GM21529 (cell line): ENCODE data around the gene ATP1A1.

ENCODE experiments used
- ATAC-seq: cut with Tn5 transposase; IDR thresholded peaks from one replicate; pipeline ENCODE4 v1.9.1; 2021; ENCODE audit not compliant: unreplicated experiment

Gene ATP1A1

DNA sequence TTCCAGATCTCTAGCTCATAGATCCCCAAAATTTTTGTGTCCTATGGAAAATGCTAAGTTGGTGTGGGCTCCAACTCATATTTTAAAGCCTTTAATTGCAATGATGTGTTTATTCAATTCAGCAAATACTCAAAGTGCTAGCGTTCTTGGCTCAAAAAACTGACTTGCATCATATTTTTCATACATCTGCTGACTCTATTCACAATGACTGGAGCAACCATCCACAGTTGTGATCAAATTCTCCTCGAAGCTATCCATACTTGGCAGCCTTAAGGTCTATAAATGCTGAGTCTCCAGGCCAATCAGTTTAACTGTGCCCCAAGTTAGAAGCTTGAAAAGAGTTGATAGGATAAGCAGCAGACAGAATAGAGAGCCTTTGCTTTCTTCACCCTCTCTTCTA lies 2.9 kb upstream of the ATP1A1 start:
- no peak for ATAC-seq

GRCh38 chr1:116371752-116372151 lies 1.3 kb upstream of the ATP1A1 start:
- no peak for ATAC-seq

GRCh38 chr1:116372191-116372590 lies 853 bp upstream of the ATP1A1 start:
- ATAC-seq = no peak

GRCh38 chr1:116373431-116374352 lies 648 bp downstream of the ATP1A1 start:
- no peak for ATAC-seq

DNA sequence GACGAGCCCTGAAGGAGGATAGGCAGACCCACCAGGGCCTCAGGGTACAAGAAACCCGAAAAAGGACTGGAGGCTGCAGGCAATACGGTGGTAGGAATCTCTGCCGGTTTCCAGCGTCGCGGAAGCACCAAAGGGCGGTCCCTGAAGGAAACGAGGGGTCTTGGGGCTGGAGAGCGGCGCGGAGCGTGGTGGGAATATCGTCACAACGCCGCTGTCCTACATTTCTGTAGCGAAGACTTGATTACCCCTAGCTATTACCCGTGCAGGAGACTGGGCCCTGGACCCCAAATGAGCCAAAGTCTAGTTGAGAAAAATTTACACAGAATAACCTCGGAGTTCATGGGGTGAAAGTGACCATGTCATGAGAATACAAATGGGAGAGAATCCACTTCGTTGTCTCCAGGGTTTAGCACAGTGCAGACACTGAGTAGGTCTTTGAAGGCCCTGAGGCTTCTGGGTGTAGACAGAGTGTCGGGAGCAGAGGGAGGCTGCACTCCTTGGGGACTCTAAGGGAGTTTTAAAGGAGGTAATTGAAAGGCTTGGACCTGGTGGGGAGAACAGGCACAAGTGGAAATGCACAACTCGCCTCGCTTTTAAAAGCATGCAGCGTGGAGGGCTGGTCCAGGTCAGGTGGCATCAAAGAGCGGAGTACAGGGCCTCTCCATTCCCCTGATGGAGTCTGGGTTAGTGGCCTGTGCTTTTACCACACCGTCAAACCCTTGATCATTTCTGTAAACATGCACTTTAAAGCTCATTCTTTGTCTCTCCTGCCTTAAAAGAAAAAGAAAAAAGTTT lies 1.5 kb downstream of the ATP1A1 start:
- ATAC-seq = no peak

- no peak for ATAC-seq
Observed at GRCh38 chr1:116375148-116375886, 2.3 kb downstream of the ATP1A1 start.

- no peak for ATAC-seq
Observed at GRCh38 chr1:116375887-116376728, 3.1 kb downstream of the ATP1A1 start.

GRCh38 chr1:116376729-116377086 lies 3.7 kb downstream of the ATP1A1 start:
- ATAC-seq = no peak

DNA sequence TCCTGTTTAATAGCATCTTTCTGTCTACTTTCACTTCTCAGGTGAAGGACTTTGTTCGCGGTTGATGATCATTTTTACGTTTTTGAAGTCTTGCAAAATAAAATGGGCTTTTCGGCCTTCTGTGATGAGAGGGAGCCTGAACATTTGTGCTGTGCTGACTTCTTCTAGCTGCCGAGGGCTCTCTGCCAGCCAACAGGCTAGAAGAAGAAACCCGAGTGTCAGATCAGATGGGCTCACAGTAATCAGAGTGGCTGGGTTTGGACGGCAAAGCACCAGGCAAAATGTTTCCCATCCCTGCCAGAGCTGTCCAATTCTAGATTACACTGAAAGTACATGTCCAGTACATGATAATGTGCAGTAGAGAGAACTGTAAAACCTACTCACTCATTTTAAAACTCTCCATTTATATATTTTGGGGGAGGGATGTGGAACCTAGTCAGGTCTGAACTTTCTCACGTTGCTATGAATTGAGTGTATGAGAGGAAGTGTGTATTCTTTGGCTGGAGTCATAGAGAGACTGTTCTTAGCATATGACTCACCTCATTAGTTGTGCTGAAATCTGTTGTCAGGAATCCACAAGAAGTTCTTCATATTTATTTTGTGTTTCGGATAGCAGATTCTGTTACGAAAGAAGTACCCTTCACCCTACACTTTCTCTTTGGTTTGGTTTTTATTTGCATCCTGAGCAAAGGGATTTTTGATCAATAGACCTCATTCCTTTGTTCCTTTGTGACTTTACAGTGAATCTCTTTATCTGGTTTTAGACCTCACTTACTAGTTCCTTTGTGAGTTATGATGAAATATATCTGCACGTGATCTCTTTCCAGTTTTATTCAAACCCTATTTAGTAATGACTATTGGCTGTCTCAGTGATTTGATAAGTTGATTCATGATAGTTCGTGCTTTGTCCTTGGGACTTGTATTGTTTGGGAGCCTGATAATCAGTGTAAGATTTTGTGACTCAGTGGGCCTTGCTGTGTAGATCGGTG lies 4.8 kb downstream of the ATP1A1 start:
- peak; percentile 71 for ATAC-seq

DNA sequence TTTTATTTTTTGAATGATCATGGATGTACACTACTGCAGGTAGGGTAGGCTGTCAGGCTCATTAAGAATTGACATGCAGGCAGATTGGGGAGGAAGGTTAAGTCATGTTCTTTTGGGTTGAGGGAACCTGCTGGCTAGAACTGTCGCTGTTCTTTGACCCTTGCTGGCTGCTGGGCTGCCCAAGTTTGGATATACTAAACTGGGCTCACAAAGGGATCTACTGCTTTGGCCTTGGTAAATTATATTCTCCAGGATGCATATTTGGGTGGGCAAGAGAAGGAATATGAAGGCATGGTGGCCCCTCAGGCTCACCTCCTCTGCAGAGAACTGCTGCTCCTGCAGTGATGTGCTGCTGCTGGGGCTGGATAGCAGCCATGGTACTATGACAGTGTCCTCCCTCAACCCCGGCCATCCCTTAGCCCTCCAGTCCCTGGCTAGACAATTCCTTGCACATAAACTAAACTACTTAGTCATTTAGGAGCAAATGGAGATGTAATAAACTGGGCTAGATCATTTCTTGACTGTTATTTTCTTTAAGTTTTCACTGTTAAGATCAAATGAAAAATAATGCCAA lies 6.1 kb downstream of the ATP1A1 start:
- ATAC-seq = no peak

DNA sequence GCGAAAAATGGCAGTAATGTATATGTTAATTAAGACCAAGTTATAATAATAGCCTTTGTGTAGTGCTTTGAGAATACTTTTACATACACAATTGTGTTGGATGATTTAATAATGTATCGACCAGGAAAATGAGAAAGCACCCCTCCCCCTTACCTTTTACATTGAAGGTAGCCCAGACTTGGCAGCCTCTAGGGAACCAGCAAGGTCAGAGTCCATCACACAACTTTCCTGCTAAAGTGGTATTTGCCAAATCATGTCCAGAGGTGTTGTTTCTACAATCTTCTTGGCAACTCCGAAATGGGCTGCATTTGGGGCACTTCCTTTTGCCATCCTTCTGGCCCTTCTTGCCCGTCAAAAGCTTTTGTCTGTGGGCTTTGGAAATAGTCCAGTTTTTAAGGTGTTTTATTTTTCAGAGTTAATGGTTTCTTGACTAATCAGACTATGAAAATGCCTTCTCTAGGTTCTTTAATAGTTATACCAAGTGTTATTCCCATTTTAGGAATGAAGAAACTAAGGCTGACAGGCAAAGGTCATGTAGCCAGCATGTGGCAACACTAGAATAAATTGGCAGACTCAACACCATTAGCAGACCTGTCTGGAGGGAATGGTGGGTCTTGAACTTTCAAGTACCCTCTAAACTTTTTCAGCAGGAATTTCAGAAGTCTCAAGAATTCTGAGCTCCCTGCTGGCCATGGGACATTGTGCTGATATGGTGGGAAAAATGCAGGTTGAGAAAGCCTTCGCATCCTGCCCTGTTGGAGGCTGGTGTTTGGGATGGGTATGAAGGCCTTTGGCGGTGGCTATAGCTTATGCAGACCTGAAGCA lies 6.8 kb downstream of the ATP1A1 start:
- ATAC-seq = no peak

- ATAC-seq = no peak
Observed at GRCh38 chr1:116380499-116381242, 7.6 kb downstream of the ATP1A1 start.

GRCh38 chr1:116382321-116382720 lies 9.3 kb downstream of the ATP1A1 start:
- no peak for ATAC-seq

DNA sequence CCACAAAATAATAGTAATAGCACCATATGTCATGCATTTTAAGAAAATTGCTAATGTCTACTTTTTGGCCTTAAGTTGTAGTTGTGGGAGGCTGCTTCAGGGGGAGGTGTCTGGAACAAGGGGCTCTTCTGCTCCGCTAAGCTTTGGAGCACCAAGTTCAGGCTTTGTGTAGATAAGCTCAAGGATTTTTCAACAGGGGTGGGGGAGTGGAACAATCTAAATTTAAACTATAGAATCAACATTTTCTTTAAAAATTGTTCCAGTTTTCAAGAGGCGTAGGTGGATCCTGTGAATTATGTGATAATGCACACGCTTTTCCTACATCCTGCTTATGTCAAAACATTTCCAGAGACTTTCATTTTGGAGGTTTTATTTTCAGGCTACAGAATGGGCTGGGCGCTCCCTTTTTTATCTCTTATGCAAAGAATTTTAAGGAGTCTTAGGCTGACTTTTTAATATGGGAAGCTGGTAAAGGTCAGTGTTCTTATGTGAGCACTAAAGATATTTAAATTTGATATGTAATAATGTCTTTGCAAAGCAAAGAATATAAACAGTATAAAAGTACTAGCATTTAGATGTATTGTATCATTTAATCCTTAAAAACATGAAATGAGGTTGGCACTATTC lies 9.9 kb downstream of the ATP1A1 start:
- ATAC-seq = no peak

- ATAC-seq = no peak
Observed at GRCh38 chr1:116386042-116386441, 13.0 kb downstream of the ATP1A1 start.

GRCh38 chr1:116387551-116387950 lies 14.5 kb downstream of the ATP1A1 start:
- ATAC-seq = no peak

GRCh38 chr1:116388122-116388521 lies 15.1 kb downstream of the ATP1A1 start:
- ATAC-seq = no peak
